ENCODE measurements around the gene PARD3B.

GRCh38 chr2:205660521-205661124 is 1115.3 kb downstream of the PARD3B start:
- TF ChIP-seq ZNF24 (IDR thresholded peaks at IDR 0.05) = no peak
- TF ChIP-seq CEBPB (IDR thresholded peaks at IDR 0.05; ENCODE audit: borderline replicate concordance in 1 of 2, low read depth in 2 of 2, low read length in 2 of 2) = no peak
- TF ChIP-seq TAF1 (IDR thresholded peaks at IDR 0.05; ENCODE audit: borderline replicate concordance, low read depth, low read length) = no peak
- no peak for TF ChIP-seq POLR2AphosphoS5 (IDR thresholded peaks at IDR 0.05; ENCODE audit: low read length)
- no peak for TF ChIP-seq SREBF2 (IDR thresholded peaks at IDR 0.05; ENCODE audit: low read length)
- TF ChIP-seq, protein P1, sequence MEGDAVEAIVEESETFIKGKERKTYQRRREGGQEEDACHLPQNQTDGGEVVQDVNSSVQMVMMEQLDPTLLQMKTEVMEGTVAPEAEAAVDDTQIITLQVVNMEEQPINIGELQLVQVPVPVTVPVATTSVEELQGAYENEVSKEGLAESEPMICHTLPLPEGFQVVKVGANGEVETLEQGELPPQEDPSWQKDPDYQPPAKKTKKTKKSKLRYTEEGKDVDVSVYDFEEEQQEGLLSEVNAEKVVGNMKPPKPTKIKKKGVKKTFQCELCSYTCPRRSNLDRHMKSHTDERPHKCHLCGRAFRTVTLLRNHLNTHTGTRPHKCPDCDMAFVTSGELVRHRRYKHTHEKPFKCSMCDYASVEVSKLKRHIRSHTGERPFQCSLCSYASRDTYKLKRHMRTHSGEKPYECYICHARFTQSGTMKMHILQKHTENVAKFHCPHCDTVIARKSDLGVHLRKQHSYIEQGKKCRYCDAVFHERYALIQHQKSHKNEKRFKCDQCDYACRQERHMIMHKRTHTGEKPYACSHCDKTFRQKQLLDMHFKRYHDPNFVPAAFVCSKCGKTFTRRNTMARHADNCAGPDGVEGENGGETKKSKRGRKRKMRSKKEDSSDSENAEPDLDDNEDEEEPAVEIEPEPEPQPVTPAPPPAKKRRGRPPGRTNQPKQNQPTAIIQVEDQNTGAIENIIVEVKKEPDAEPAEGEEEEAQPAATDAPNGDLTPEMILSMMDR (IDR thresholded peaks at IDR 0.05 in 2 of 3, conservative IDR thresholded peaks at IDR 0.05 in 1 of 3; ENCODE audit: control insufficient read depth in 2 of 3, extremely low read depth in 1 of 3, insufficient read depth in 1 of 3, low read depth in 3 of 3, low read length in 3 of 3) = no peak
- TF ChIP-seq, protein P2, sequence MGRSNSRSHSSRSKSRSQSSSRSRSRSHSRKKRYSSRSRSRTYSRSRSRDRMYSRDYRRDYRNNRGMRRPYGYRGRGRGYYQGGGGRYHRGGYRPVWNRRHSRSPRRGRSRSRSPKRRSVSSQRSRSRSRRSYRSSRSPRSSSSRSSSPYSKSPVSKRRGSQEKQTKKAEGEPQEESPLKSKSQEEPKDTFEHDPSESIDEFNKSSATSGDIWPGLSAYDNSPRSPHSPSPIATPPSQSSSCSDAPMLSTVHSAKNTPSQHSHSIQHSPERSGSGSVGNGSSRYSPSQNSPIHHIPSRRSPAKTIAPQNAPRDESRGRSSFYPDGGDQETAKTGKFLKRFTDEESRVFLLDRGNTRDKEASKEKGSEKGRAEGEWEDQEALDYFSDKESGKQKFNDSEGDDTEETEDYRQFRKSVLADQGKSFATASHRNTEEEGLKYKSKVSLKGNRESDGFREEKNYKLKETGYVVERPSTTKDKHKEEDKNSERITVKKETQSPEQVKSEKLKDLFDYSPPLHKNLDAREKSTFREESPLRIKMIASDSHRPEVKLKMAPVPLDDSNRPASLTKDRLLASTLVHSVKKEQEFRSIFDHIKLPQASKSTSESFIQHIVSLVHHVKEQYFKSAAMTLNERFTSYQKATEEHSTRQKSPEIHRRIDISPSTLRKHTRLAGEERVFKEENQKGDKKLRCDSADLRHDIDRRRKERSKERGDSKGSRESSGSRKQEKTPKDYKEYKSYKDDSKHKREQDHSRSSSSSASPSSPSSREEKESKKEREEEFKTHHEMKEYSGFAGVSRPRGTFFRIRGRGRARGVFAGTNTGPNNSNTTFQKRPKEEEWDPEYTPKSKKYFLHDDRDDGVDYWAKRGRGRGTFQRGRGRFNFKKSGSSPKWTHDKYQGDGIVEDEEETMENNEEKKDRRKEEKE (IDR thresholded peaks at IDR 0.05) = no peak
- TF ChIP-seq ZNF274 (IDR thresholded peaks at IDR 0.05; ENCODE audit: insufficient read depth, insufficient read length) = no peak
- TF ChIP-seq, protein P3, sequence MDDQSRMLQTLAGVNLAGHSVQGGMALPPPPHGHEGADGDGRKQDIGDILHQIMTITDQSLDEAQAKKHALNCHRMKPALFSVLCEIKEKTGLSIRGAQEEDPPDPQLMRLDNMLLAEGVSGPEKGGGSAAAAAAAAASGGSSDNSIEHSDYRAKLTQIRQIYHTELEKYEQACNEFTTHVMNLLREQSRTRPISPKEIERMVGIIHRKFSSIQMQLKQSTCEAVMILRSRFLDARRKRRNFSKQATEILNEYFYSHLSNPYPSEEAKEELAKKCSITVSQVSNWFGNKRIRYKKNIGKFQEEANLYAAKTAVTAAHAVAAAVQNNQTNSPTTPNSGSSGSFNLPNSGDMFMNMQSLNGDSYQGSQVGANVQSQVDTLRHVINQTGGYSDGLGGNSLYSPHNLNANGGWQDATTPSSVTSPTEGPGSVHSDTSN (IDR thresholded peaks at IDR 0.05; ENCODE audit: insufficient replicate concordance, low read depth, low read length) = no peak
- no peak for TF ChIP-seq USF1 (IDR thresholded peaks at IDR 0.05; ENCODE audit: borderline replicate concordance, extremely low read length, insufficient read depth, low read depth, low read length)
- TF ChIP-seq MYC (IDR thresholded peaks at IDR 0.05; ENCODE audit: insufficient read depth, insufficient read length, insufficient replicate concordance, low read length, severe bottlenecking) = no peak
- TF ChIP-seq POLR2AphosphoS2 (IDR thresholded peaks at IDR 0.05; ENCODE audit: low read depth, low read length) = no peak
